ENCODE measurements around the gene DNASE1L1.

DNA sequence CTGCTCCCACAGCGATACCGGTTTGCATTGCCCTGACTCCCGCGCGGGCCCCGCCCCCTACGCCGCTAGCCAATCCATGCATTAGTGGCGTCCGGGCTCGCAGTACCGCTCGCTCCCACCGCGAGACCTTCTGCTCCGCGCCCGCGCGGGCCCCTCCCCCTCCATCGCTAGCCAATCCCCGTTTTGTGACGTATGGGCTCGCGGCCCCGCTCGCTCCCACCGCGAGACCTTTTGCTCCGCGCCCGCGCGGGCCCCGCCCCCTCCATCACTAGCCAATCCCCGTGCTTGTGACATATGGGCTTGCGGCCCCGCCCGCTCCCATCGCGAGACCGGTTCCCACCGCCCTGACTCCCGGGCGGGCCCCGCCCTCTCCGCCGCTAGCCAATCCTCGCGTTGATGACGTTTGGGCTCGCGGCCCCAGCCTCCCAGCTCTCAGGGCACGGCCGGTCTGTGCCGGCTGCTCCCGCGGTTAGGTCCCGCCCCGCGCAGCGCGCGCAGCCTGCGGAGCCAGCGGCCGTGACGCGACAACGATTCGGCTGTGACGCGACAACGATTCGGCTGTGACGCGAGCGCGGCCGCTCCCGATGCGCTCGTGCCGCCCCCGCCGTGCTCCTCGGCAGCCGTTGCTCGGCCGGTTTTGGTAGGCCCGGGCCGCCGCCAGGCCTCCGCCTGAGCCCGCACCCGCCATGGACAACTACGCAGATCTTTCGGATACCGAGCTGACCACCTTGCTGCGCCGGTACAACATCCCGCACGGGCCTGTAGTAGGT lies 30.1 kb downstream of the DNASE1L1 start, which contains the start of gene EMD:
- TF ChIP-seq, protein P1, sequence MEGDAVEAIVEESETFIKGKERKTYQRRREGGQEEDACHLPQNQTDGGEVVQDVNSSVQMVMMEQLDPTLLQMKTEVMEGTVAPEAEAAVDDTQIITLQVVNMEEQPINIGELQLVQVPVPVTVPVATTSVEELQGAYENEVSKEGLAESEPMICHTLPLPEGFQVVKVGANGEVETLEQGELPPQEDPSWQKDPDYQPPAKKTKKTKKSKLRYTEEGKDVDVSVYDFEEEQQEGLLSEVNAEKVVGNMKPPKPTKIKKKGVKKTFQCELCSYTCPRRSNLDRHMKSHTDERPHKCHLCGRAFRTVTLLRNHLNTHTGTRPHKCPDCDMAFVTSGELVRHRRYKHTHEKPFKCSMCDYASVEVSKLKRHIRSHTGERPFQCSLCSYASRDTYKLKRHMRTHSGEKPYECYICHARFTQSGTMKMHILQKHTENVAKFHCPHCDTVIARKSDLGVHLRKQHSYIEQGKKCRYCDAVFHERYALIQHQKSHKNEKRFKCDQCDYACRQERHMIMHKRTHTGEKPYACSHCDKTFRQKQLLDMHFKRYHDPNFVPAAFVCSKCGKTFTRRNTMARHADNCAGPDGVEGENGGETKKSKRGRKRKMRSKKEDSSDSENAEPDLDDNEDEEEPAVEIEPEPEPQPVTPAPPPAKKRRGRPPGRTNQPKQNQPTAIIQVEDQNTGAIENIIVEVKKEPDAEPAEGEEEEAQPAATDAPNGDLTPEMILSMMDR (conservative IDR thresholded peaks at IDR 0.05 in 1 of 2, IDR thresholded peaks at IDR 0.05 in 1 of 2; ENCODE audit: low read depth in 1 of 2, low read length in 2 of 2) = no peak
- no peak for TF ChIP-seq EZH2 (IDR thresholded peaks at IDR 0.05; ENCODE audit: low read length, missing control alignments)

Measured in fibroblast of lung (primary cell).